H1 (cell line): ENCODE measurements around the gene DENND5B. TPM values are rescaled to one million over a fixed set of nuclear protein-coding genes. Genes with fewer than 3 reads are reported as not detected.

ENCODE experiments used
- CBX5 ChIP-seq: fragments of 300-800, 300-1000 bp; sonication (generic); IDR thresholded peaks from 2 replicates; pipeline ENCODE4 v1.7.1; 2016; ENCODE audit warnings: antibody characterized with exemption, low read length, low read depth
- TAF7 ChIP-seq: optimal IDR thresholded peaks from 2 replicates; pipeline ENCODE3; 2011; ENCODE audit warnings: low read depth, mild to moderate bottlenecking, inconsistent platforms, low read length, moderate library complexity, borderline replicate concordance
- polyA plus RNA-seq, 7 experiments: library from polyadenylated mRNA; depleted of rRNA in 3 of 7; stranded (reverse) in 5 of 7; unstranded in 2 of 7; fragments of >200 nt in 5 of 7; fragments of 200-250 nt in 2 of 7; gene quantifications; 1 replicate in 5 of 7; 2 replicates in 1 of 7; 4 replicates in 1 of 7; pipeline versions ENCODE4 v1.2.1 to v1.2.3, GENCODE V29; 2011 to 2013; ENCODE audit warnings: missing spikeins in 2 of 7, mixed read lengths in 2 of 7
- total RNA-seq: library from RNA; stranded (reverse); fragmentation: NEBNext Ultra II Directional; extraction: Animal tissue kit (Norgen Biotek cat#: 25700); gene quantifications from 2 replicates; pipeline ENCODE4 v1.2.1, GENCODE V29; 2021

The DENND5B gene
- total and polyA plus RNA-seq, 2 of the 8 experiments (the other 6 are each of a cell fraction or from before 2014, with no cell fraction given) = 13.4 to 20.2 TPM

DNA sequence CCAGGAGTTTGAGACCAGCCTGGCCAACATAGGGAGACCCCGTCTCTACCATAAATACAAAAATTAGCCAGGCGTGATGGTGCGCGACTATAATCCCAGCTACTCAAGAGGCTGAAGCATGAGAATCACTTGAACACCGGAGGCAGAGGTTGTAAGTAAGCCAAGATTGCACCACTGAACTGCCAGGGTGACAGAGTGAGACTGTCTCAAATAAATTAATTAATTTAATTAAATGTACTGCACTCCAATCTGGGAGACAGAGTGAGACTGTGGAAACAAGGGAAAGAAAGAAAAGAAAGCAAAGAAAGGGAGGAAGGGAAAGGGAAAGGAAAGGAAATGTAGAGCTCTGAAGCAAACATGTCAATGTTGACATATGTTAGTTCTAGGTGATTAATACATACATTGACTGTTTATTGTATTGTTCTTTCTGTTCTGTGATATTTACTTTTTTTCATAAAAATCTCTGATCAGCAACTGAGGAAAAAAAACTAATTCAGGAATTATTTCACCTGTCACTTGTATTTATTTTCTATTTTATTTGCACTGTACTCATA lies 99.6 kb downstream of the DENND5B start (continued):
- TF ChIP-seq CBX5 = no peak
- no peak for TF ChIP-seq TAF7
